HG03095 (cell line): ENCODE data around the gene MDC1.
A peak's percentile ranks its signal among the peaks of the same experiment; 100 is the strongest.
"Not testable (repeated sequence)": the region's sequence is repeated elsewhere in the genome, so short reads cannot be mapped to it uniquely, and the experiment has no call there.

Source experiments
- ATAC-seq: cut with Tn5 transposase; IDR thresholded peaks from one replicate; pipeline ENCODE4 v1.9.1; 2021; ENCODE audit warnings: moderate library complexity; ENCODE audit not compliant: unreplicated experiment

Gene MDC1

GRCh38 chr6:30717129-30717844 is at the start of gene MDC1:
MDC1 (minus strand) TSS chr6:30717281; CDS start chr6:30715175, 2,106 bp downstream.
- peak; percentile 67 for ATAC-seq

- ATAC-seq, result no peak
These were observed 49.5 kb upstream of the MDC1 start for GRCh38 chr6:30766461-30767157.

- not testable (repeated sequence) for ATAC-seq
These were observed 48.4 kb upstream of the MDC1 start for GRCh38 chr6:30765495-30765894.

GRCh38 chr6:30764490-30765043 is 47.5 kb upstream of the MDC1 start:
- not testable (repeated sequence) for ATAC-seq

GRCh38 chr6:30763618-30764489 is 46.8 kb upstream of the MDC1 start:
- ATAC-seq, result no peak

- no peak for ATAC-seq
These were observed 46.1 kb upstream of the MDC1 start for GRCh38 chr6:30763155-30763617.

GRCh38 chr6:30761791-30762429 is 44.8 kb upstream of the MDC1 start:
- ATAC-seq, result no peak

GRCh38 chr6:30760549-30760948 is 43.5 kb upstream of the MDC1 start:
- ATAC-seq, result no peak

- no peak for ATAC-seq
These were observed 42.6 kb upstream of the MDC1 start for GRCh38 chr6:30759575-30760239.

- no peak for ATAC-seq
These were observed 40.3 kb upstream of the MDC1 start for GRCh38 chr6:30757261-30757904.

- ATAC-seq, result not testable (repeated sequence)
These were observed 39.4 kb upstream of the MDC1 start for GRCh38 chr6:30756405-30757003.

GRCh38 chr6:30754631-30755030 is 37.5 kb upstream of the MDC1 start:
- no peak for ATAC-seq

- ATAC-seq, result no peak
These were observed 35.3 kb upstream of the MDC1 start for GRCh38 chr6:30752157-30752927.

GRCh38 chr6:30750379-30750668 is 33.2 kb upstream of the MDC1 start:
- no peak for ATAC-seq

GRCh38 chr6:30749554-30750378 is 32.7 kb upstream of the MDC1 start:
- ATAC-seq, result no peak

GRCh38 chr6:30748851-30749540 is 31.9 kb upstream of the MDC1 start:
- no peak for ATAC-seq
